GM12878 (cell line): ENCODE measurements around the gene CDCA3. TPM values are rescaled to one million over a fixed set of nuclear protein-coding genes. Genes with fewer than 3 reads are reported as not detected.

Experiments
- BACH1 ChIP-seq: fragments of 450-650 bp; IDR thresholded peaks from 2 replicates; pipeline ENCODE4 v1.6.1; 2017; ENCODE audit warnings: mild to moderate bottlenecking, borderline replicate concordance
- BHLHE40 ChIP-seq, 2 experiments: fragments of 450-650 bp in 1 of 2; IDR thresholded peaks; 2 replicates each; pipeline ENCODE4 v1.6.1; 2011 to 2017; ENCODE audit warnings: low read depth in 2 of 2, borderline replicate concordance in 1 of 2, improper control_type of control experiment in 1 of 2, low read length in 1 of 2, mild to moderate bottlenecking in 1 of 2
- CBFB ChIP-seq: IDR thresholded peaks from 2 replicates; pipeline ENCODE4 v1.6.1; 2016; ENCODE audit warnings: antibody characterized with exemption, low read depth
- HDAC2 ChIP-seq: fragments of 200-600 bp; sonication (generic); IDR thresholded peaks from 2 replicates; pipeline ENCODE4 v1.6.1; 2017
- MTA3 ChIP-seq: IDR thresholded peaks from 2 replicates; pipeline ENCODE4 v1.6.1; 2012; ENCODE audit warnings: low read length, inconsistent platforms, borderline replicate concordance
- PAX5 ChIP-seq: IDR thresholded peaks from 2 replicates; pipeline ENCODE4 v1.6.1; 2011; ENCODE audit warnings: low read depth, low read length, borderline replicate concordance
- PML ChIP-seq: IDR thresholded peaks from 2 replicates; pipeline ENCODE4 v1.6.1; 2012; ENCODE audit warnings: low read length, inconsistent platforms
- POU2F2 ChIP-seq: IDR thresholded peaks from 3 replicates; pipeline ENCODE4 v1.6.1; 2011; ENCODE audit warnings: low read depth, mild to moderate bottlenecking, low read length, borderline replicate concordance
- SIN3A ChIP-seq: IDR thresholded peaks from 2 replicates; pipeline ENCODE4 v1.6.1; 2012; ENCODE audit warnings: low read depth, low read length, improper control_type of control experiment
- SMAD5 ChIP-seq: IDR thresholded peaks from 2 replicates; pipeline ENCODE4 v1.6.1; 2016; ENCODE audit warnings: antibody characterized with exemption, low read depth
- SMC3 ChIP-seq: IDR thresholded peaks from 2 replicates; pipeline ENCODE4 v1.6.1; 2011; ENCODE audit warnings: low read length, improper control_type of control experiment, borderline replicate concordance
- SP1 ChIP-seq: IDR thresholded peaks from one replicate; pipeline ENCODE4 v1.6.1; 2011; ENCODE audit warnings: low read depth, low read length
- SUZ12 ChIP-seq: fragments of 200-600 bp; sonication (generic); IDR thresholded peaks from one replicate; pipeline ENCODE4 v1.6.1; 2018; ENCODE audit warnings: antibody characterized with exemption, mild to moderate bottlenecking; ENCODE audit not compliant: unreplicated experiment
- YBX1 ChIP-seq: fragments of 450-650 bp; IDR thresholded peaks from 2 replicates; pipeline ENCODE4 v1.6.1; 2016; ENCODE audit warnings: antibody characterized with exemption
- polyA plus RNA-seq, 11 experiments: library from polyadenylated mRNA; depleted of rRNA in 4 of 11; unstranded in 6 of 11; stranded (reverse) in 5 of 11; fragments of >200 nt; fragmentation: Nextera tagmentation in 4 of 11; fragmentation: Illumina TruSeq in 1 of 11; extraction: Ambion mirVana in 4 of 11; extraction: Trizol in 1 of 11; gene quantifications; 1 replicate in 1 of 11; 2 replicates in 10 of 11; pipeline versions ENCODE4 v1.2.1 to v1.2.3, GENCODE V29; 2011 to 2016; ENCODE audit warnings: inconsistent platforms in 2 of 11, missing spikeins in 2 of 11, low read depth in 1 of 11
- total RNA-seq, 4 experiments: library from RNA; depleted of rRNA in 3 of 4; stranded (reverse); fragments of >200 nt in 3 of 4; fragmentation: Illumina TruSeq in 1 of 4; extraction: Trizol in 1 of 4; gene quantifications; 2 replicates each; pipeline versions ENCODE4 v1.2.1 to v1.2.3, GENCODE V29; 2013 to 2021
- TF ChIP-seq, protein P1 (sequence below): fragments of 150-350 bp; IDR thresholded peaks from 2 replicates; pipeline ENCODE4 v1.6.1; 2014; ENCODE audit warnings: mild to moderate bottlenecking, low read depth, low read length

CDCA3 gene
- total and polyA plus RNA-seq, 10 of the 15 experiments (the other 5 are each of a cell fraction or from before 2014, with no cell fraction given): 34.5 to 148 (median 97.4) TPM

DNA sequence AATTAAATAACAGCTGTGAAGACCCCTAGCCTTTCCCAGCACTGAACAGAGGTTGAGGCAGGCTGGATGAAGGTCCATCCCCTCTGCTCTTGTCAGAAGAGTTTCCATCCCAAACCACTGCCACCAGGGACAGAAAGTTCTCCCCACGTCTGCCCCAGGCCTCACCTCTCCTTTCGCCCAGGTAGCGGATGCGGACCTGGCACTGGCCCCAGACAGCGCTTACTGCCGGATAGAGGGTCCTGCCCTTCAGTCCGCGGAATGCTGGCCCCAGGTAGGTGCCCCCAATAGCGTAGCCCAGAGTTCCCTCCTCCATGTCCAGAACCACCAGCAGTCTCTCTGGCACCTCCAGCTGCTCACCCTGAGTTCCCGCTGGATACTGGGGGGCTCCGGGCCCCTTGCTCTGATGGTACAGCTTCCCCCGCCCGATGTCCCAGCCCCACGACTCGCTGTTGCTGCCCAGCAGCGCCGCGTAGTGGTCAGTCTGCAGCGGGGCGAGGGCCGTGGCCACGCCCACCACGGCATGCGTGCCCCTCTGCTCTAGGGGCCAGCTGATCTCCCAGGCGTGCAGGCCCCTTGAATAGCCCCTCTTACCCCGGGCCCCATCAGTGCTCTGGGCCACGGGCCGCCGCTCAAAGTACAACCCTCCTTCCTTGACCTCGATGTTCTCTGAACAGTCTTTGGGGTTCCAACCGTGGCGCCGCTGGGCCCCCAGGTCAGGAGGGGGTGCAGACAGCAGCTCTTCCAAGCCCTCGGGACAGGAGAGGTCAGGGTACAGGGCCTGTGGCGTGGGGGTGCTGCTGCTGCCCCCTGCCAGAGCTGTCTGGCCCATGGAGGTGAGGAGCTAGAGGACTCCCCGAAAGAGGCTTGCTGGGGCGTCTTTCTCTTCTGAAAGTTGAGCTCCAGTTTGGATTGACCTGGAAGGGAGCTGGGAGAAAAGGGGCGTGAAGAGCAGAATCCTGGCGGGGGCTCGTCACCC lies 21.3 kb upstream of the CDCA3 start (continued):
- TF ChIP-seq BHLHE40 (IDR thresholded peaks at IDR 0.05; ENCODE audit: borderline replicate concordance in 1 of 2, low read depth in 2 of 2, low read length in 1 of 2): peak; percentile 54 to 78; a peak in 3 of 4 replicates
- peak; percentile 35; the same call in 1 of the 2 replicates for TF ChIP-seq SMC3
- peak; percentile 63 for TF ChIP-seq PML
- TF ChIP-seq SUZ12: no peak
- TF ChIP-seq POU2F2: peak; percentile 52; the same call in 1 of the 3 replicates
- TF ChIP-seq HDAC2: no peak
- no peak for TF ChIP-seq MTA3
- no peak for TF ChIP-seq YBX1
- no peak for TF ChIP-seq CBFB
- TF ChIP-seq PAX5: 0 out of 2 replicates have a peak, but pooled peaks have one; percentile 35
- TF ChIP-seq, protein P1, sequence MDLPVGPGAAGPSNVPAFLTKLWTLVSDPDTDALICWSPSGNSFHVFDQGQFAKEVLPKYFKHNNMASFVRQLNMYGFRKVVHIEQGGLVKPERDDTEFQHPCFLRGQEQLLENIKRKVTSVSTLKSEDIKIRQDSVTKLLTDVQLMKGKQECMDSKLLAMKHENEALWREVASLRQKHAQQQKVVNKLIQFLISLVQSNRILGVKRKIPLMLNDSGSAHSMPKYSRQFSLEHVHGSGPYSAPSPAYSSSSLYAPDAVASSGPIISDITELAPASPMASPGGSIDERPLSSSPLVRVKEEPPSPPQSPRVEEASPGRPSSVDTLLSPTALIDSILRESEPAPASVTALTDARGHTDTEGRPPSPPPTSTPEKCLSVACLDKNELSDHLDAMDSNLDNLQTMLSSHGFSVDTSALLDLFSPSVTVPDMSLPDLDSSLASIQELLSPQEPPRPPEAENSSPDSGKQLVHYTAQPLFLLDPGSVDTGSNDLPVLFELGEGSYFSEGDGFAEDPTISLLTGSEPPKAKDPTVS: no peak
- peak; percentile 3; the same call in 1 of the 2 replicates for TF ChIP-seq SMAD5
- TF ChIP-seq SIN3A: peak; percentile 82
- peak; percentile 68 for TF ChIP-seq BACH1
- peak; percentile 63 for TF ChIP-seq SP1
